CD4-positive, alpha-beta T cell treated with Interleukin-15 for 4 hours (primary cell): ENCODE data around the gene RAB9B.
A peak's percentile ranks its signal among the peaks of the same experiment; 100 is the strongest.
"Not testable (repeated sequence)": the region's sequence is repeated elsewhere in the genome, so short reads cannot be mapped to it uniquely, and the experiment has no call there.

Experiments
- DNase-seq: peaks from one replicate; pipeline ENCODE4 v3.0.0-alpha.2; 2020; ENCODE audit warnings: low spot score

RAB9B gene

GRCh38 chrX:103831803-103832544 lies at the start of gene RAB9B:
TSS of gene RAB9B (minus strand) at chrX:103832257. CDS start at chrX:103825784, 6,473 bp downstream.
- DNase-seq: peak; percentile 44

- no peak for DNase-seq
Measured at GRCh38 chrX:103879339-103879738, 47.3 kb upstream of the RAB9B start.

GRCh38 chrX:103878466-103879122 lies 46.5 kb upstream of the RAB9B start:
- DNase-seq: no peak

GRCh38 chrX:103877571-103877970 lies 45.5 kb upstream of the RAB9B start:
- DNase-seq: no peak

- no peak for DNase-seq
Measured at GRCh38 chrX:103864886-103865534, 33.0 kb upstream of the RAB9B start.

GRCh38 chrX:103864149-103864548 lies 32.1 kb upstream of the RAB9B start:
- DNase-seq: no peak

GRCh38 chrX:103861200-103861599 lies 29.1 kb upstream of the RAB9B start:
- no peak for DNase-seq

- no peak for DNase-seq
Measured at GRCh38 chrX:103849558-103849957, 17.5 kb upstream of the RAB9B start.

GRCh38 chrX:103847174-103847870 lies 15.3 kb upstream of the RAB9B start:
- no peak for DNase-seq

- DNase-seq: no peak
Measured at GRCh38 chrX:103846386-103846785, 14.3 kb upstream of the RAB9B start.

GRCh38 chrX:103845165-103845653 lies 13.2 kb upstream of the RAB9B start:
- DNase-seq: peak; percentile 35

GRCh38 chrX:103839404-103839803 lies 7.3 kb upstream of the RAB9B start:
- DNase-seq: no peak

GRCh38 chrX:103831342-103831802 lies 685 bp downstream of the RAB9B start:
- no peak for DNase-seq

- no peak for DNase-seq
Measured at GRCh38 chrX:103830848-103831247, 1.2 kb downstream of the RAB9B start.

GRCh38 chrX:103828529-103828928 lies 3.5 kb downstream of the RAB9B start:
- DNase-seq: no peak

GRCh38 chrX:103825881-103826280 lies 6.2 kb downstream of the RAB9B start:
- no peak for DNase-seq

GRCh38 chrX:103823591-103823990 lies 8.5 kb downstream of the RAB9B start:
- no peak for DNase-seq

- DNase-seq: not testable (repeated sequence)
Measured at GRCh38 chrX:103820802-103821201, 11.3 kb downstream of the RAB9B start.

- DNase-seq: no peak
Measured at GRCh38 chrX:103818842-103819619, 13.0 kb downstream of the RAB9B start.

- DNase-seq: peak; percentile 61
Measured at GRCh38 chrX:103817502-103817901, 14.6 kb downstream of the RAB9B start.

GRCh38 chrX:103817101-103817500 lies 15.0 kb downstream of the RAB9B start:
- not testable (repeated sequence) for DNase-seq
